Testis (tissue), 2 donors: ENCODE data around the gene CCL17.

ENCODE experiments used
- CTCF ChIP-seq, 3 experiments: fragments of 450-650 bp in 2 of 3; fragments of 200-600 bp in 1 of 3; sonication (generic) in 1 of 3; IDR thresholded peaks; one replicate each; pipeline ENCODE4 v1.5.1; 2016 to 2019; ENCODE audit warnings: antibody characterized with exemption in 3 of 3, mild to moderate bottlenecking in 2 of 3, moderate library complexity in 1 of 3
- POLR2A ChIP-seq: fragments of 450-650 bp; IDR thresholded peaks from one replicate; pipeline ENCODE4 v1.6.1; 2017; ENCODE audit warnings: antibody characterized with exemption, mild to moderate bottlenecking, moderate library complexity

- TF ChIP-seq CTCF (IDR thresholded peaks at IDR 0.05) (no peak), POLR2A (no peak)
Measured at GRCh38 chr16:57409870-57410587, 5.5 kb downstream of the CCL17 start.
